HepG2 (cell line): ENCODE results near the gene CDC42SE1. TPM values are rescaled to one million over a fixed set of nuclear protein-coding genes. Genes with fewer than 3 reads are reported as not detected.
A peak's percentile ranks its signal among the peaks of the same experiment; 100 is the strongest.

Experiments
- EZH2 ChIP-seq: conservative IDR thresholded peaks from 2 replicates; pipeline ENCODE4 v1.6.1; 2012; ENCODE audit warnings: mild to moderate bottlenecking, low read depth, low read length, moderate library complexity
- FOXP4 ChIP-seq: sonication (generic); formaldehyde crosslinking; IDR thresholded peaks from 2 replicates; pipeline ENCODE4 v1.4.0; 2020; ENCODE audit warnings: missing genetic modification reagents
- MAFF ChIP-seq: IDR thresholded peaks from 2 replicates; pipeline ENCODE4 v1.6.1; 2011; ENCODE audit warnings: low read depth, low read length, improper control_type of control experiment
- MTA3 ChIP-seq: sonication (generic); formaldehyde crosslinking; IDR thresholded peaks from 2 replicates; pipeline ENCODE4 v1.4.0; 2020; ENCODE audit warnings: missing genetic modification reagents
- MXD4 ChIP-seq: IDR thresholded peaks from 2 replicates; pipeline ENCODE4 v1.6.1; 2016; ENCODE audit warnings: mild to moderate bottlenecking, missing biosample characterization, missing genetic modification reagents
- NCOR1 ChIP-seq: fragments of 200-600 bp; sonication (generic); IDR thresholded peaks from 2 replicates; pipeline ENCODE4 v1.7.0; 2017; ENCODE audit warnings: antibody characterized with exemption, low read length, borderline replicate concordance
- PRDM4 ChIP-seq: sonication (generic); formaldehyde crosslinking; IDR thresholded peaks from 2 replicates; pipeline ENCODE4 v1.9.0; 2021; ENCODE audit warnings: missing genetic modification reagents, borderline replicate concordance
- RAD51 ChIP-seq: fragments of 450-650 bp; IDR thresholded peaks from 2 replicates; pipeline ENCODE4 v1.6.1; 2016; ENCODE audit warnings: borderline replicate concordance
- TRIM24 ChIP-seq: sonication (generic); formaldehyde crosslinking; IDR thresholded peaks from 2 replicates; pipeline ENCODE4 v1.8.0; 2022; ENCODE audit warnings: mild to moderate bottlenecking, missing genetic modification reagents
- YEATS2 ChIP-seq: sonication (generic); formaldehyde crosslinking; IDR thresholded peaks from 2 replicates; pipeline ENCODE4 v1.4.0; 2020; ENCODE audit warnings: missing genetic modification reagents, borderline replicate concordance
- ZBTB10 ChIP-seq: sonication (generic); formaldehyde crosslinking; IDR thresholded peaks from 2 replicates; pipeline ENCODE4 v1.4.0; 2020; ENCODE audit warnings: missing genetic modification reagents, borderline replicate concordance
- ZNF260 ChIP-seq: sonication (generic); formaldehyde crosslinking; IDR thresholded peaks from 2 replicates; pipeline ENCODE4 v1.4.0; 2020; ENCODE audit warnings: missing genetic modification reagents, low read depth, mild to moderate bottlenecking, borderline replicate concordance
- ZNF337 ChIP-seq: sonication (generic); formaldehyde crosslinking; IDR thresholded peaks from 2 replicates; pipeline ENCODE4 v1.5.1; 2020; ENCODE audit warnings: missing genetic modification reagents, low read depth, mild to moderate bottlenecking, borderline replicate concordance
- ZNF431 ChIP-seq: sonication (generic); formaldehyde crosslinking; IDR thresholded peaks from 2 replicates; pipeline ENCODE4 v1.9.0; 2022; ENCODE audit warnings: missing genetic modification reagents, low read depth, mild to moderate bottlenecking, borderline replicate concordance
- ZNF501 ChIP-seq: sonication (generic); formaldehyde crosslinking; IDR thresholded peaks from 2 replicates; pipeline ENCODE4 v1.5.1; 2020; ENCODE audit warnings: mild to moderate bottlenecking, moderate library complexity, missing genetic modification reagents
- ZNF549 ChIP-seq: sonication (generic); formaldehyde crosslinking; IDR thresholded peaks from 2 replicates; pipeline ENCODE4 v1.5.0; 2020; ENCODE audit warnings: missing genetic modification reagents
- ZSCAN20 ChIP-seq: sonication (generic); formaldehyde crosslinking; IDR thresholded peaks from 2 replicates; pipeline ENCODE4 v1.4.0; 2020; ENCODE audit warnings: missing genetic modification reagents, mild to moderate bottlenecking, borderline replicate concordance
- polyA plus RNA-seq, 8 experiments: library from polyadenylated mRNA; depleted of rRNA in 3 of 8; stranded (reverse) in 7 of 8; unstranded in 1 of 8; fragments of >200 nt; fragmentation: Illumina TruSeq in 4 of 8; extraction: Trizol in 4 of 8; gene quantifications; 2 replicates each; pipeline versions ENCODE4 v1.2.1 to v1.2.3, GENCODE V29; 2011 to 2016; ENCODE audit warnings: low read depth in 4 of 8, missing spikeins in 1 of 8, mixed read lengths in 1 of 8; ENCODE audit not compliant: insufficient read depth in 1 of 8
- total RNA-seq, 5 experiments: library from RNA; depleted of rRNA; stranded (reverse); fragments of >200 nt; fragmentation: Illumina TruSeq; extraction: Trizol; gene quantifications; 2 replicates each; pipeline ENCODE4 v1.2.3, GENCODE V29; 2016; ENCODE audit warnings: low read depth in 1 of 5
- TF ChIP-seq, protein P1 (sequence below): sonication (generic); formaldehyde crosslinking; IDR thresholded peaks from 2 replicates; pipeline ENCODE4 v1.4.0; 2020; ENCODE audit warnings: missing genetic modification reagents
- TF ChIP-seq, protein P2 (sequence below): sonication (generic); formaldehyde crosslinking; IDR thresholded peaks from 2 replicates; pipeline ENCODE4 v1.4.0; 2020; ENCODE audit warnings: missing genetic modification reagents

Gene CDC42SE1
- total and polyA plus RNA-seq, 2 of the 13 experiments (the other 11 are each of a cell fraction or from before 2014, with no cell fraction given) = 17.6 to 17.9 TPM

- TF ChIP-seq, protein P1, sequence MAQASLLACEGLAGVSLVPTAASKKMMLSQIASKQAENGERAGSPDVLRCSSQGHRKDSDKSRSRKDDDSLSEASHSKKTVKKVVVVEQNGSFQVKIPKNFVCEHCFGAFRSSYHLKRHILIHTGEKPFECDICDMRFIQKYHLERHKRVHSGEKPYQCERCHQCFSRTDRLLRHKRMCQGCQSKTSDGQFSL = no peak
- TF ChIP-seq ZNF501 = peak; percentile 46
- peak; percentile 61; the same call in 1 of the 2 replicates for TF ChIP-seq ZNF337 (CRISPR knock-in tag)
- TF ChIP-seq ZNF260 (CRISPR knock-in tag) = no peak
- TF ChIP-seq TRIM24 (CRISPR knock-in tag) = no peak
- no peak for TF ChIP-seq MTA3
- TF ChIP-seq EZH2 = no peak
- TF ChIP-seq PRDM4 (CRISPR knock-in tag) = no peak
- TF ChIP-seq NCOR1 = peak; percentile 47; the same call in 1 of the 2 replicates
- TF ChIP-seq MAFF = no peak
- no peak for TF ChIP-seq ZNF549 (CRISPR knock-in tag)
- TF ChIP-seq YEATS2 (CRISPR knock-in tag) = no peak
- TF ChIP-seq FOXP4 = peak; percentile 70
- no peak; the same call in 1 of the 2 replicates for TF ChIP-seq ZNF431 (CRISPR knock-in tag)
- no peak for TF ChIP-seq RAD51
- TF ChIP-seq MXD4 (CRISPR knock-in tag) = no peak
- TF ChIP-seq, protein P2, sequence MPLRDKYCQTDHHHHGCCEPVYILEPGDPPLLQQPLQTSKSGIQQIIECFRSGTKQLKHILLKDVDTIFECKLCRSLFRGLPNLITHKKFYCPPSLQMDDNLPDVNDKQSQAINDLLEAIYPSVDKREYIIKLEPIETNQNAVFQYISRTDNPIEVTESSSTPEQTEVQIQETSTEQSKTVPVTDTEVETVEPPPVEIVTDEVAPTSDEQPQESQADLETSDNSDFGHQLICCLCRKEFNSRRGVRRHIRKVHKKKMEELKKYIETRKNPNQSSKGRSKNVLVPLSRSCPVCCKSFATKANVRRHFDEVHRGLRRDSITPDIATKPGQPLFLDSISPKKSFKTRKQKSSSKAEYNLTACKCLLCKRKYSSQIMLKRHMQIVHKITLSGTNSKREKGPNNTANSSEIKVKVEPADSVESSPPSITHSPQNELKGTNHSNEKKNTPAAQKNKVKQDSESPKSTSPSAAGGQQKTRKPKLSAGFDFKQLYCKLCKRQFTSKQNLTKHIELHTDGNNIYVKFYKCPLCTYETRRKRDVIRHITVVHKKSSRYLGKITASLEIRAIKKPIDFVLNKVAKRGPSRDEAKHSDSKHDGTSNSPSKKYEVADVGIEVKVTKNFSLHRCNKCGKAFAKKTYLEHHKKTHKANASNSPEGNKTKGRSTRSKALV (CRISPR knock-in tag) = no peak
- TF ChIP-seq ZSCAN20 (CRISPR knock-in tag) = no peak
- TF ChIP-seq ZBTB10 (CRISPR knock-in tag) = no peak
Measured at GRCh38 chr1:151008244-151009205, 50.9 kb downstream of the CDC42SE1 start, which contains the start of gene PRUNE1 (continued).
